T-cell (primary cell): ENCODE data around the gene GANC. TPM values are rescaled to one million over a fixed set of nuclear protein-coding genes. Genes with fewer than 3 reads are reported as not detected.
"Not testable (repeated sequence)": the region's sequence is repeated elsewhere in the genome, so short reads cannot be mapped to it uniquely, and the experiment has no call there.

Source experiments
- ATAC-seq, 4 experiments: fragments of 200-7000 bp in 3 of 4; fragments of 150-1000 bp in 1 of 4; cut with Tn5 transposase; replicated peaks in 1 of 4; 1 replicate in 3 of 4; 2 replicates in 1 of 4; pipeline ENCODE4 v1.10.0; 2021; ENCODE audit warnings: moderate library complexity in 3 of 4, mild to moderate bottlenecking in 2 of 4, moderate number of reproducible peaks in 1 of 4
- CTCF ChIA-PET, 2 donors: fragments of 300-600 bp; sonication (Branson Sonifier 250); formaldehyde crosslinking; loops; one replicate each; lab custom pipeline; 2022; ENCODE audit warnings: antibody characterized with exemption in 2 of 2; lab: Charles Lee
- POLR2A ChIA-PET, 2 donors: fragments of 300-600 bp; sonication (Branson Sonifier 250); formaldehyde crosslinking; loops; one replicate each; lab custom pipeline; 2022; ENCODE audit warnings: antibody characterized with exemption in 2 of 2; lab: Charles Lee
- DNase-seq, 35 experiments: peaks; one replicate each; pipeline versions ENCODE4 v3.0.0 to v3.0.0-alpha.2; 2013 to 2023
- H3K27ac ChIP-seq: one replicate; pipeline ENCODE4 v1.5.1; 2013; ENCODE audit warnings: low read length
- H3K27me3 ChIP-seq, 2 experiments: replicated peaks in 1 of 2; 1 replicate in 1 of 2; 2 replicates in 1 of 2; pipeline versions ENCODE4 v1.6.1 to v1.7.0; 2013; ENCODE audit warnings: low read length in 1 of 2, mixed read lengths in 1 of 2; ENCODE audit not compliant: control insufficient read depth in 2 of 2, insufficient read depth in 2 of 2; ENCODE audit errors: extremely low read depth in 1 of 2
- H3K36me3 ChIP-seq, 2 donors: 1 replicate in 1 of 2; 2 replicates in 1 of 2; pipeline versions ENCODE4 v1.6.1 to v1.7.0; 2013; ENCODE audit warnings: low read length in 1 of 2; ENCODE audit not compliant: control insufficient read depth in 2 of 2, insufficient read depth in 1 of 2; ENCODE audit errors: extremely low read depth in 1 of 2
- H3K4me1 ChIP-seq, 2 experiments: 1 replicate in 1 of 2; 2 replicates in 1 of 2; pipeline versions ENCODE4 v1.6.1 to v1.7.0; 2013; ENCODE audit warnings: low read length in 2 of 2, mixed read lengths in 1 of 2; ENCODE audit not compliant: insufficient read depth in 2 of 2, control insufficient read depth in 1 of 2; ENCODE audit errors: extremely low read depth in 1 of 2
- H3K4me3 ChIP-seq, 2 donors: 1 replicate in 1 of 2; 2 replicates in 1 of 2; pipeline versions ENCODE4 v1.5.1 to v1.7.0; 2013; ENCODE audit warnings: mild to moderate bottlenecking in 2 of 2, low read length in 1 of 2, moderate library complexity in 1 of 2; ENCODE audit not compliant: control insufficient read depth in 1 of 2; ENCODE audit errors: extremely low read depth in 1 of 2
- H3K9me3 ChIP-seq: 2 replicates; pipeline ENCODE4 v1.7.0; 2013
- H3K27ac Mint-ChIP-seq, 2 donors: one replicate each; pipeline ENCODE4 v1.8.0; 2020 to 2021; ENCODE audit warnings: mild to moderate bottlenecking in 2 of 2, mixed read lengths in 2 of 2
- H3K27me3 Mint-ChIP-seq, 2 donors: one replicate each; pipeline ENCODE4 v1.8.0; 2021 to 2022; ENCODE audit warnings: mixed read lengths in 2 of 2
- H3K36me3 Mint-ChIP-seq: one replicate; pipeline ENCODE4 v1.8.0; 2021; ENCODE audit warnings: mixed read lengths
- H3K4me1 Mint-ChIP-seq, 3 donors: one replicate each; pipeline ENCODE4 v1.8.0; 2020 to 2022; ENCODE audit warnings: mixed read lengths in 3 of 3, mild to moderate bottlenecking in 1 of 3
- H3K4me3 Mint-ChIP-seq, 3 donors: one replicate each; pipeline ENCODE4 v1.8.0; 2020 to 2022; ENCODE audit warnings: mild to moderate bottlenecking in 3 of 3, mixed read lengths in 3 of 3, moderate library complexity in 3 of 3
- H3K9me3 Mint-ChIP-seq, 3 donors: one replicate each; pipeline ENCODE4 v1.8.0; 2020 to 2022; ENCODE audit warnings: mixed read lengths in 3 of 3
- WGBS: methylation state at CpG from one replicate; pipeline ENCODE4 v1.1.5; 2013; ENCODE audit warnings: missing lambda C conversion rate; ENCODE audit not compliant: insufficient coverage; 5-methylcytosine and 5-hydroxymethylcytosine counted together
- total RNA-seq, 35 experiments: library from RNA in 6 of 35; stranded (reverse) in 6 of 35; fragments of 120-200 nt in 1 of 35; gene quantifications; one replicate each; pipeline versions ENCODE4 v1.2.1 to v1.2.4 and lab custom pipeline; 2013 to 2026

GANC gene
- total RNA-seq, 5 donors from 2014 or later (not counting 1 experiment from before 2014, with no cell fraction given) = 32.7 to 51.2 (median 45.7) TPM

- ChIA-PET POLR2A (no interaction called here), CTCF (interaction anchor here in 1 of 2 donors (0.6 kb wide), 1 partner anchor 234 kb away, joined by 3 read pairs; no protein-coding TSS in a partner anchor)
- Histone ChIP-seq H3K27ac (no peak overlapping the region), H3K4me1 (no peaks in the 10 kb centered on the region), H3K4me3 (no peak overlapping the region), H3K9me3 (no peaks in the 10 kb centered on the region), H3K27me3 (no peaks in the 10 kb centered on the region), H3K36me3 (peaks cover 0 to 32% of the 10 kb centered on the region in 2 donors)
- H3K36me3 Mint-ChIP-seq = peaks cover 55% of the 10 kb centered on the region
- H3K4me1 Mint-ChIP-seq = no peaks in the 10 kb centered on the region
- no peak overlapping the region for H3K27ac Mint-ChIP-seq
- ATAC-seq = no peak
- WGBS = 100% methylated on average over 3 of the region's 4 CpGs
- no peak for DNase-seq
- no peak overlapping the region for H3K4me3 Mint-ChIP-seq
- no peaks in the 10 kb centered on the region for H3K27me3 Mint-ChIP-seq
- H3K9me3 Mint-ChIP-seq = no peaks in the 10 kb centered on the region
Measured at GRCh38 chr15:42286445-42287029, 13.5 kb downstream of the GANC start.

- no peaks in the 10 kb centered on the region for H3K27me3 Mint-ChIP-seq
- Histone ChIP-seq H3K4me1 (no peaks in the 10 kb centered on the region), H3K36me3 (peaks cover 0 to 41% of the 10 kb centered on the region in 2 donors), H3K4me3 (no peak overlapping the region), H3K27me3 (no peaks in the 10 kb centered on the region), H3K9me3 (no peaks in the 10 kb centered on the region), H3K27ac (no peak overlapping the region)
- ChIA-PET CTCF (no interaction called here), POLR2A (no interaction called here)
- ATAC-seq (no peak), DNase-seq (no peak)
- WGBS = no CpG with 5 or more reads among the region's 4 CpGs
- H3K4me1 Mint-ChIP-seq = no peaks in the 10 kb centered on the region
- H3K27ac Mint-ChIP-seq = no peak overlapping the region
- H3K36me3 Mint-ChIP-seq = peaks cover 64% of the 10 kb centered on the region
- no peak overlapping the region for H3K4me3 Mint-ChIP-seq
- H3K9me3 Mint-ChIP-seq = no peaks in the 10 kb centered on the region
Measured at GRCh38 chr15:42287931-42288330, 14.9 kb downstream of the GANC start.

GRCh38 chr15:42289166-42289565 is 16.2 kb downstream of the GANC start:
- no peak overlapping the region for H3K27ac Mint-ChIP-seq
- no peaks in the 10 kb centered on the region for H3K27me3 Mint-ChIP-seq
- no peak overlapping the region for H3K4me3 Mint-ChIP-seq
- CTCF ChIA-PET = no interaction called here
- H3K36me3 ChIP-seq = peaks cover 0 to 39% of the 10 kb centered on the region in 2 donors
- no peak for DNase-seq
- H3K4me1 Mint-ChIP-seq = no peaks in the 10 kb centered on the region
- H3K27me3 ChIP-seq = no peaks in the 10 kb centered on the region
- H3K27ac ChIP-seq = no peak overlapping the region
- ATAC-seq = no peak
- no peaks in the 10 kb centered on the region for H3K4me1 ChIP-seq
- WGBS = no CpG with 5 or more reads among the region's 1 CpG
- H3K36me3 Mint-ChIP-seq = peaks cover 60% of the 10 kb centered on the region
- no peaks in the 10 kb centered on the region for H3K9me3 Mint-ChIP-seq
- POLR2A ChIA-PET = interaction anchor here in 1 of 2 donors (0.6 kb wide), 1 partner anchor 775 kb away, joined by 3 read pairs; no protein-coding TSS in a partner anchor
- no peaks in the 10 kb centered on the region for H3K9me3 ChIP-seq
- no peak overlapping the region for H3K4me3 ChIP-seq

- H3K27ac Mint-ChIP-seq, H3K27me3 ChIP-seq, H3K4me1 Mint-ChIP-seq, DNase-seq, H3K9me3 ChIP-seq, H3K27ac ChIP-seq, H3K4me1 ChIP-seq, ATAC-seq, H3K4me3 ChIP-seq, H3K36me3 ChIP-seq, POLR2A ChIA-PET, CTCF ChIA-PET, H3K27me3 Mint-ChIP-seq, H3K4me3 Mint-ChIP-seq: not testable (repeated sequence)
- peaks cover 12 to 25% (median 21%) of the 10 kb centered on the region in 3 donors for H3K9me3 Mint-ChIP-seq
- H3K36me3 Mint-ChIP-seq = peaks cover 53% of the 10 kb centered on the region
- 100% methylated on average over 1 of the region's 4 CpGs for WGBS
Measured at GRCh38 chr15:42301004-42301403, 28.0 kb downstream of the GANC start.

GRCh38 chr15:42306681-42307080 is 33.7 kb downstream of the GANC start:
- Histone ChIP-seq H3K9me3 (no peaks in the 10 kb centered on the region), H3K27me3 (no peaks in the 10 kb centered on the region), H3K27ac (no peak overlapping the region), H3K4me3 (no peak overlapping the region), H3K36me3 (peaks cover 6 to 27% of the 10 kb centered on the region in 2 donors), H3K4me1 (no peaks in the 10 kb centered on the region)
- peaks cover 58% of the 10 kb centered on the region for H3K36me3 Mint-ChIP-seq
- ATAC-seq = no peak
- WGBS = no CpG with 5 or more reads among the region's 1 CpG
- no peak for DNase-seq
- peaks cover 12 to 25% (median 21%) of the 10 kb centered on the region in 3 donors for H3K9me3 Mint-ChIP-seq
- H3K27me3 Mint-ChIP-seq = no peaks in the 10 kb centered on the region
- no peaks in the 10 kb centered on the region for H3K4me1 Mint-ChIP-seq
- POLR2A ChIA-PET = no interaction called here
- no peak overlapping the region for H3K27ac Mint-ChIP-seq
- no peak overlapping the region for H3K4me3 Mint-ChIP-seq
- CTCF ChIA-PET = no interaction called here

GRCh38 chr15:42313463-42313862 is 40.5 kb downstream of the GANC start:
- no peaks in the 10 kb centered on the region for H3K27me3 ChIP-seq
- H3K9me3 Mint-ChIP-seq = no peaks in the 10 kb centered on the region
- H3K9me3 ChIP-seq = no peaks in the 10 kb centered on the region
- H3K4me1 ChIP-seq = no peaks in the 10 kb centered on the region
- CTCF ChIA-PET = no interaction called here
- no peak overlapping the region for H3K4me3 Mint-ChIP-seq
- POLR2A ChIA-PET = no interaction called here
- 67% methylated on average over 1 of the region's 3 CpGs for WGBS
- H3K27ac Mint-ChIP-seq = no peak overlapping the region
- H3K36me3 Mint-ChIP-seq = peaks cover 51% of the 10 kb centered on the region
- DNase-seq = no peak
- no peak overlapping the region for H3K4me3 ChIP-seq
- peaks cover 6 to 21% of the 10 kb centered on the region in 2 donors for H3K36me3 ChIP-seq
- H3K27me3 Mint-ChIP-seq = no peaks in the 10 kb centered on the region
- H3K27ac ChIP-seq = no peak overlapping the region
- no peak for ATAC-seq
- H3K4me1 Mint-ChIP-seq = no peaks in the 10 kb centered on the region
